GM19397 (cell line): ENCODE measurements around the gene MAP3K9.
"Not testable (repeated sequence)": the region's sequence is repeated elsewhere in the genome, so short reads cannot be mapped to it uniquely, and the experiment has no call there.

ENCODE experiments used
- ATAC-seq: cut with Tn5 transposase; IDR thresholded peaks from one replicate; pipeline ENCODE4 v1.9.1; 2021; ENCODE audit warnings: mild to moderate bottlenecking, moderate library complexity; ENCODE audit not compliant: unreplicated experiment

The MAP3K9 gene

DNA sequence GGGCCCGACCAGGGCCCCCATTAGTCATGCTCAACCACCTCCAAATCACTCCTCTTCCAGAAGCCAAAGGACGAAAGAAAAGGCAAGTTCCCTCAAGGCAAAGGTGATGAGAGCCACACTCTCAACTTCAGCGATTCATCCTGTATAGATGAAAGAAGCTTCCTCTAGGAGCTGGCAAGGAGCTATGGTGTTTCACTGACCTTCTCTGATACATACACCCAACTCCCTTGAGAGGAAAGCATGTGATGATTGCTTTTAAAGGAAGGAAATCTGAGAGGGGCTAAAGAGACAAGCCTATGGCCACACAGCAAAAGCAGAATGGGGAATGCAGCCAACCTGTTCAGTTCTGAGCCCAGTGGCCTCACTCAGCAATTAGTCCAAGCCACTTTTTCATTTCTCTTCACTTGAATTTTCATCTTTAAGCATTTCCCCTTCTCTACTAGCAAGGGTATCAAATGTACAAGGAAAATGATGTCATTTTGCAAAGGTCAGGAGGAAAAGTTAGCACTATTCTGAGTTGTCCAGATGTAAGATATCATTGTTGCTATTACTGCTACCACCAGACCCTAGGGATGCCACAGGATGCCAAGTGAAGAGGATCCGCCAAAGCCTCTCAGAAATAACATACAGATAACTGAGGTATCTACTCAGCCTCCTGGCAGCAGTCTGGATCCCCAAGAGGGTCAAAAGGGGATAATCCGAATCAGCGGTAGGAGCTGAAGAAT, 82.5 kb downstream of the MAP3K9 start:
- no peak for ATAC-seq

GRCh38 chr14:70724944-70725343, 84.4 kb downstream of the MAP3K9 start:
- ATAC-seq = no peak

DNA sequence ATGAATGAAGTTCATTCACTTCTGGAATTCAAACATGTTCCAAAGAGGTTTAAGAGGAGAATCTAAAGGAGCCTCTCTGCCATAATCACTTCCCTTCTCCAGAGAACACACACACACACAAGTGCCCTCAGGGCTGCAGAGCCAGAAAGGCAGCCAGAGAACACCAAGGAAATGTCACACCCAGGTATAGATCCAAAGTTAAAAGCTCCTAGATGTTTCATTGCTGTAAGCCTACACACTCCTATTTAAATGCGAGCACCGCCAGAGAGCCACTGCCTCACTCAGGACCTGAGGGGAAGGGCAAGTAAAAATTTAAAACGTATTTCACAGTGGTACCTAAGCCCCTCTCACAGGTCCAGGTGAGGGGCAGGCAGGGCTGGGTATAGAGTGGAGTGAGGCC, 85.2 kb downstream of the MAP3K9 start:
- ATAC-seq = no peak

GRCh38 chr14:70723276-70723675, 86.0 kb downstream of the MAP3K9 start:
- ATAC-seq = no peak

DNA sequence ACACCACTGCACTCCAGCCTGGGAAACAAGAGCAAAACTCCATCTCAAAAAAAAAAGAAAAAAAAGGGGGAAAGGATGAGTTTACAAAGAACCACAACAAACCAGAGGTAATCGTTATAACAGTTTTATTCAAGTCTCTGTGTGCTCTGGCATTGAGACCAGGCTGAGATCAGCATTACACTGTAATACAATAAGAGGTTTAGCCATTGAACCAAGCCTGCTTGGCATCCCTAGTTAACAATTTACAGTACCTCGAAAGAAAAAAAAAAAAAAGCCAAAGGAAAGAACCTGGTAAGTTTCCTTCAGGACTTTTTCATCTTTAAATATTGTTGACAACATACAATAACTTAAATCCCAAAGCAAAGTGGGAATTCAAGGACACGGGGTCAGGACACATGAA, 86.9 kb downstream of the MAP3K9 start:
- ATAC-seq = no peak

DNA sequence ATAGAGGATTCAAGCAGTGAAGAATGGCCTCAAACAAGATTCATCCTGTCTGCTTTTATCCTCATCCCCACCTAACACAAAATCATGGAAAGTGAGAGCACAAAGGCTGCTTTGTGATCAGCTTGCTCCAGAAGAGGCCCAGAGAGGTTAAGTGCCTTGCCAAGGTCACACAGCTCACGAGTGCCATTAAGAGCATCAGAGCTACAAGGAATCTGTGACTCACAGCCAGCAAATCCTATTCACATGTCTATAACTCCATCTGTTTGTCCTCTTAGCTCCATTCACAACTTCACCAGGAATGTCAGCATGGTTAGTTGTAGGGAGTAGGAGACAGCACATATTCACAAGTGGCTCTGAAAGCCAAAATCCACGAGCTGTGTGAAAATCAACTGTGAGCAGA, 87.8 kb downstream of the MAP3K9 start:
- no peak for ATAC-seq

GRCh38 chr14:70718383-70719118, 90.8 kb downstream of the MAP3K9 start:
- no peak for ATAC-seq

GRCh38 chr14:70716958-70717357, 92.4 kb downstream of the MAP3K9 start:
- ATAC-seq = no peak

DNA sequence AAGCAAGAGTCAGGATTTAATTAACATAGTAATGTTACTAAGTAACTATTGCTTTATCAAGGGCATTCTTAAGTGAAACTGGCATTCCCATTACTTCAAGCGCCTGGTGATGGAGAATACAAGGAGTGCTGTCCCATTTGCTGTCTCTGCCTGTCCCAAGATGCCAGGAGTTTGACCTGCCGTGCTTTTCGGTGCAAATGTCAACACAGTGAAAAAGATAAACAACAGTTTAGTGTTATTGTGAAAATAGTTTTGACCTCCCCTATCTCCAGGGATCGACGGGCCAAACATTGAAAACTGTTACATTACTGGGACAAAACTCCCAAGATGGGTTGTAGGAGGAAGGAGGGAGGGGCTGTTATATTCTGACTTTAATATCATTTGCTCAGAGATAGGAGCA, 92.8 kb downstream of the MAP3K9 start:
- no peak for ATAC-seq

DNA sequence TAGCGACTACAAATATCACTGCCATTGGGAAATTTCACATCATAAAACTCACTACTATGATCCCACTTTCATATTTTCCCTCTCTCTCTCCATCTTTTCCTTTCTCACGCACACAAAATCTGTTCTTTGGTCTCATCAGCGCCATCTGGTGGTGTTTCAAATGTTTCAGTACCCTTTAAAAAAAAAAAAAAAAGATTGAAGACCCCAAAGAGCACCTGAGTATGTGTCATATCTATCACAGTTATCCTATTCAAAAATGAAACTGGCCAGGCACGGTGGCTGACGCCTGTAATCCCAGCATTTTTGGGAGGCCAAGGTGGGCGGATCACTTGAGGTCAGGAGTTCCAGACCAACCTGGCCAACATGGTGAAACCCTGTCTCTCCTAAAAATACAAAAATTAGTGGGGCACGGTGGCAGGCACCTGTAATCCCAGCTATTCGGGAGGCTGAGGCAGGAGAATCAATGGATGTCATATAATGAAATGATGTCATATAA, 95.2 kb downstream of the MAP3K9 start:
- ATAC-seq = no peak

DNA sequence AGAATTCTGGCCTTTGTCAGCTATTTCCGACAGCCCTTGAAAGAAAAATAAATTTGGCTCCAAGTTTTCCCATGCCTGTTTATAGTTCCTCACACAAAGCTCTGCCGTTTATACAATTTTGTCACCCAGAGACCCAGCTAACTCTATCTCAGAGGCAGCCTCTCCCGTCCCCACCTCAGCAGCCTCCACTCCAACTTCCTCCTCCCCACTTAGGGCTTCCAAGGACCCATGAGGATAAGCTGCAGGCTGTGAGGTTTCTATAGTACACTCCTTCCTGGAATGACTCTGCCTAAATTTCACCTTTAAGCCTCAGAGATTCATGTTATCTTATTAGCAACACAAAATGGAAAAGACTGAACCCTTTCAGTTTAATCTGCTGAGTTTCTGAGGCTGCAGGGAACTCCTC, 95.8 kb downstream of the MAP3K9 start:
- ATAC-seq = no peak

DNA sequence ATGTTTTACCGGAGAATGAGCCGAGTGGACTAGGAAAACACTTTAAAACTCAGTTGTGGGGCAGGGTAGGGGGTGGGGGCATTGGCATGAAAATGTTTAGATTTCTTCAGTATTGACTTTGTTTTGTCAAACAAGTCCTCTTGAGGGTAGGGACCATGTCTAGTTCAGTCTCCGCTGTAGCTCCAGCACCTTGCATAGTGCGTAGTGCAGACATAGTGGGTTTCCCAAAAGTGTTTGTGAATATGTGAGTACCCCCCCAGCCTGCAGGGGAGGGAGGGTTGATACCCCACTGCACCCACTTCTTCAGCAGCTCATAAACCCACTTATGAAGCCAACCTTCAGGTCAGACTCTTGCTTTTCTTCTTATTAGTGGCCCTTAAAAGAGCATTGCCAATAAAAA, 96.2 kb downstream of the MAP3K9 start:
- no peak for ATAC-seq

DNA sequence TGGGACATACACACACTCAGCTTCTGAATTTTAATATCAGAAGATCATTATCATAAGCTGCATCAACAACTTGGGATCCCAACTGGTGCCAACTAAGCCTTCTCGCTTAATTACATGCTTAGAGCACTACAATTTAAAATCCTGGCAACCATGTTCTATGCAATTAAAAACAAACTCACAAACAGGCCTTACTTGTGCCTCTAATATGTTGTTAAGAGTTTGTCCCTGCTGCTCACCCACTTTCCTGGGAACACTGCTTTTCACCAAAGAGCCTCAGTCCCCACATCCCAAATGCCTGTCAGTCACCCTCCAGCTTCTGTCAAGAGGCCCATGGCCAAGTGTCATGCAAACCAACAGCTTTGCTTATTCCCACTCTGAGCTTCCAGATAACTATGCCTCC, 97.9 kb downstream of the MAP3K9 start:
- ATAC-seq = no peak

DNA sequence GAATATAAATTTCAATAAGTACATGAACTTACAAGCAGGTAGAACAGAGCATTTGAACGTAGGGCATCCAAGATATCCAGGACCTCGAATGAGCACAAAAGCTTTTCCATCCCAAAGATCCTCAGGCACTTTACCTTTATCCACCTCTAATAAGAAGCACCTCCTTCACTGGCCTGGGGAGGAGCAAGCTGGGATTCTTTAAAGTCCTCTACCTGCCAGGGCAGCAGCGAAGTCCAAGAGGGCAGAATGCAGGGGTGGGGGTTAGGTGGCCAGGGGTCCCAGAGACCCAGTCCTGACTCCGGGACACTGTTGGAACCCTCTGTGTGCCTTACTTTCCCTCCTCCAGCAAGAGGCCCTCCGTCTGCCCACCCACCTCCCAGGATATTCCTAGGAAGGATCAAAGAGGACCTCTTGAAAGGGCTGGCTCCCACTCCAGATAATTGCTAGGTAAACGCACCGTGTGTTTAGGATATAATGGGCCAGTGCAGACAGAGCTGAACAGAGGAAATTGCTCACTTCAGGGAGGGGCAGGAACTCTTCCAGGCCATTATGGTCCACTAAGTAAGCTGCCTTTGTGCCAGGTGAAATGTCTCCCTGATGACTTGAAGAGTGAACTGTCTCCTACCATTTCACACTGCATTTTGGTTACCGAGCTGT, 99.5 kb downstream of the MAP3K9 start:
- no peak for ATAC-seq

- no peak for ATAC-seq
Measured at GRCh38 chr14:70708717-70709570, 100.4 kb downstream of the MAP3K9 start.

- peak; percentile 53 for ATAC-seq
Measured at GRCh38 chr14:70707138-70708038, 101.9 kb downstream of the MAP3K9 start.

DNA sequence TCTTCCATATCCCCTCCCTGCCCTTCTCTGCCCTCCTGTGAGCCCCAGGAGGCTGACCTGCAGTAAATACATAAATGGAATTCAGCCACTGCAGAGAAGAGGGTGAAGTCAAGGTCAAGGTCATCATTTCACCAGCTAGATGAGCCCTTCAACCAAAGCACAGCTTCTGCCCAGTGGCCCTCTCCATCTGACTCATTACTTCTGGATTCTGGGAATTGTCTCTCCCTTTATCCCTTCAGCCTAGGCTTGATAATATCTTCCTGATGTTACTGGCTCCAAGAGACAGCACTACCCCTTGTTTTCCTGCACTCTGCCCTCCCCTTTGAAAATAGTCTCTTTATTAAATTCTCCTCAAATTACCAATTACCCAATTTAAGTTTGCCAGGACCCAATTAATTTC, 103.1 kb downstream of the MAP3K9 start:
- ATAC-seq = no peak

GRCh38 chr14:70704960-70705359, 104.4 kb downstream of the MAP3K9 start:
- ATAC-seq = no peak

DNA sequence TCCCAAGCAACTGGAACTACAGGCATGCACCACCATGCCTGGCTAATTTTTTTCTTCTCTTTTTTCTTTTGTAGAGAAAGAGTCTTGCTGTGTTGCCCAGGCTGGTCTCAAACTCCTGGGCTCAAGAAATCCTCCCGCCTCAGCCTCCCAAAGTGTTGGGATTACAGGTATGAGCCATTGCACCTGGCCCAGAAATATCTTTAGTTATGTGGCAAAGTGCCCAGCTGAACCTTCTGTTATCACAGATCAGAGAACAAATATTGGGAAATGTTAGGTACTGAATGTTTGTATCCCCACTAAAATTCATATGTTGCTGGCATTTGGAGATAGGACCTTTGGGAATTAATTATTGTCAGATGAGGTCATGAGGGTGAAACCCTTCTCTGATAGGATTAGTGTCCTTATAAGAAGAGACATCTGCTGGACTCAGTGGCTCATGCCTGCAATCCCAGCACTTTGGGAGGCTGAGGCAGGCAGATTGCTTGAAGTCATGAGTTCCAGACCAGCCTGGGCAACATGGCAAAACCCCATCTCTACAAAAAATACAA, 105.6 kb downstream of the MAP3K9 start:
- not testable (repeated sequence) for ATAC-seq

- ATAC-seq = no peak
Measured at GRCh38 chr14:70702161-70702560, 107.2 kb downstream of the MAP3K9 start.
